ENCODE results near the gene CCDC152. TPM values are rescaled to one million over a fixed set of nuclear protein-coding genes. Genes with fewer than 3 reads are reported as not detected.
A peak's percentile ranks its signal among the peaks of the same experiment; 100 is the strongest.

Gene CCDC152
- total and polyA plus RNA-seq, 12 donors, result 0.66 to 4.0 (median 1.5) TPM

DNA sequence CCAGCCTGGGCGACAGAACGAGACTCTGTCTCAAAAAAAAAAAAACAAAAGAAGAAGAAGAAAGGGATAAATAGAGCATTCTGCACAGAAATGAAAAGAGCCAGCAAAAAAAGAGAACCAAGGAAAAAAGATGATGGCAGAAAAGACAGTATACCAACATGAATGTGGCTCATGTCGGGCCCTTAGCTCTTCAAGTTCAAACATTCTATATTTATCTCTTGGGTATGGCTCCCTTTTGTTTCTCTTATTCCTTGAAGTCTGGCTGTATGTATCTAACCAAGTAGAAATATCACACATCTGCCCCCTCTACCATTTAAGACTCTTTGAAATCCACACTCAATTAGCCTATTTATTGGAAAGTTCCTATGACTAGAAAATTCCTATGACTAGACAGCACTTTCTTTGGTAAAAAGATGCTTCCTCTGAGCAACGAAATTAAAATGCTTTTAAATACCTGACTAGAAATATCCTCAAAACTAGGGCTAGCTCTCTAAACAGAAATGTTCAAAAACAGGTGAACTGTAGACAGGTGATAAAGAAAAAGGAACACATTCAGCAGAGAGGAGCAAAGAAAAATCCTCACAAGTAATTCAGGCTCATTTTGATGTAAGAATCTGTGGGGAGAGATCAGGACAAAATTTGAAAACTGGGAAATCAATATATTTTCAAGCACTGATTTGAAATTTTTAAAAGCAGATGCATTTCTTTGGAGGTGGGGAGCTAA, 52.4 kb downstream of the CCDC152 start:
- 61 to 68% methylated on average over 4 of the region's 4 CpGs for WGBS, 2 donors
- H3K9me3 ChIP-seq, result no peaks in the 10 kb centered on the region
- peaks cover 0 to 61% (median 36%) of the 10 kb centered on the region in 9 donors for H3K4me1 ChIP-seq
- no peak for ATAC-seq
- peak overlapping the region in 5 of 10 donors; percentile 31 to 88 (median 86) for H3K27ac ChIP-seq
- peak overlapping the region; percentile 6 to 67 (median 58) for H3K4me3 ChIP-seq
- intact Hi-C loops (cut with DNase I), result loop anchor here in 6 of 10 donors (2.0 to 10.0 kb wide), 3 partner anchors 76 to 80 kb away; no protein-coding TSS in a partner anchor
- DNase-seq, result no peak
- H3K36me3 ChIP-seq, result peaks cover 0 to 47% (median 22%) of the 10 kb centered on the region in 9 donors
- TF ChIP-seq, protein P1, sequence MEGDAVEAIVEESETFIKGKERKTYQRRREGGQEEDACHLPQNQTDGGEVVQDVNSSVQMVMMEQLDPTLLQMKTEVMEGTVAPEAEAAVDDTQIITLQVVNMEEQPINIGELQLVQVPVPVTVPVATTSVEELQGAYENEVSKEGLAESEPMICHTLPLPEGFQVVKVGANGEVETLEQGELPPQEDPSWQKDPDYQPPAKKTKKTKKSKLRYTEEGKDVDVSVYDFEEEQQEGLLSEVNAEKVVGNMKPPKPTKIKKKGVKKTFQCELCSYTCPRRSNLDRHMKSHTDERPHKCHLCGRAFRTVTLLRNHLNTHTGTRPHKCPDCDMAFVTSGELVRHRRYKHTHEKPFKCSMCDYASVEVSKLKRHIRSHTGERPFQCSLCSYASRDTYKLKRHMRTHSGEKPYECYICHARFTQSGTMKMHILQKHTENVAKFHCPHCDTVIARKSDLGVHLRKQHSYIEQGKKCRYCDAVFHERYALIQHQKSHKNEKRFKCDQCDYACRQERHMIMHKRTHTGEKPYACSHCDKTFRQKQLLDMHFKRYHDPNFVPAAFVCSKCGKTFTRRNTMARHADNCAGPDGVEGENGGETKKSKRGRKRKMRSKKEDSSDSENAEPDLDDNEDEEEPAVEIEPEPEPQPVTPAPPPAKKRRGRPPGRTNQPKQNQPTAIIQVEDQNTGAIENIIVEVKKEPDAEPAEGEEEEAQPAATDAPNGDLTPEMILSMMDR (IDR thresholded peaks at IDR 0.05), result no peak
- no peaks in the 10 kb centered on the region for H3K27me3 ChIP-seq

DNA sequence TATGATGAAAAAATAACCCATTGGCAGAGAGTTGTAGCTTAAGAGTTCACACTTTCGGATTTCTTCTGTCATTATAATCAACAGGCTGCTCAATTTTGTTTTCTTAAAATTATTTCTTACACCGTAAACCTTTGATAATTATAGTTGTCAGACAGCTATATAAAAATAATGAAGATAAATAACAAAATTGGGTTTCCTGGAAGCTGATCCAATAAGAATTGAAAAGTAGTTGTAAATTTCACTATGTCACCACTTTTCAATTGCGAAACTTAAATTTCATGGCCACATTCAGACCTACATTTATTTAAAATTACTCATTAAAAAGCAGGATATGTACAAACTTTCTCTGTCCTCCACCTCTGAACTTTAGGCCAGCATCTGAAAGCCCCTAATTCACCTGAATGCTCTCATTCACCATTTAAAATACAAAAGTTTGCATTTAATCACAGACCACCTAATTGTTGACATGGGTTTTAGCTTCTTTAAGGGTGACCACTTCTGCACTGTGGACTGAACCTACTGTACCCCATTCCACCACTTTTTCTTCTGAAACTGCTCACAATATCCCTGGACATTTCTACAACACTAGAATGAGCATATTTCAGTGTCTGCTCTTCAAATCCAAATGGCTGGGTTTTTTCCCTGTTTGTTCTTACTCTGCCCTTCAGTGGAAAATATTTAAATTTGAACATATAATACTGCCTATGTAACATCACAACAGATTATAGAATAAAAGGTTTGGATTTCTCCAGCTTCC, 54.4 kb downstream of the CCDC152 start:
- Histone ChIP-seq H3K4me3 (peak overlapping the region; percentile 38 to 67 (median 60)), H3K36me3 (peaks cover 0 to 27% (median 8%) of the 10 kb centered on the region in 9 donors), H3K27ac (peak overlapping the region; percentile 62 to 93 (median 84)), H3K9me3 (no peaks in the 10 kb centered on the region), H3K27me3 (no peaks in the 10 kb centered on the region), H3K4me1 (peaks cover 0 to 60% (median 36%) of the 10 kb centered on the region in 9 donors)
- TF ChIP-seq, protein P1 (IDR thresholded peaks at IDR 0.05), result no peak
- ATAC-seq, result peak in 5 of 8 donors; percentile 9 to 29 (median 22)
- intact Hi-C loops (cut with DNase I), result loop anchor here in 4 of 10 donors (5.0 kb wide), 3 partner anchors 66 to 231 kb away; partner anchors contain the start of gene ANXA2R (in 1 of the 4)
- no peak for DNase-seq
- 40 to 49% methylated on average over 3 of the region's 3 CpGs for WGBS, 2 donors

DNA sequence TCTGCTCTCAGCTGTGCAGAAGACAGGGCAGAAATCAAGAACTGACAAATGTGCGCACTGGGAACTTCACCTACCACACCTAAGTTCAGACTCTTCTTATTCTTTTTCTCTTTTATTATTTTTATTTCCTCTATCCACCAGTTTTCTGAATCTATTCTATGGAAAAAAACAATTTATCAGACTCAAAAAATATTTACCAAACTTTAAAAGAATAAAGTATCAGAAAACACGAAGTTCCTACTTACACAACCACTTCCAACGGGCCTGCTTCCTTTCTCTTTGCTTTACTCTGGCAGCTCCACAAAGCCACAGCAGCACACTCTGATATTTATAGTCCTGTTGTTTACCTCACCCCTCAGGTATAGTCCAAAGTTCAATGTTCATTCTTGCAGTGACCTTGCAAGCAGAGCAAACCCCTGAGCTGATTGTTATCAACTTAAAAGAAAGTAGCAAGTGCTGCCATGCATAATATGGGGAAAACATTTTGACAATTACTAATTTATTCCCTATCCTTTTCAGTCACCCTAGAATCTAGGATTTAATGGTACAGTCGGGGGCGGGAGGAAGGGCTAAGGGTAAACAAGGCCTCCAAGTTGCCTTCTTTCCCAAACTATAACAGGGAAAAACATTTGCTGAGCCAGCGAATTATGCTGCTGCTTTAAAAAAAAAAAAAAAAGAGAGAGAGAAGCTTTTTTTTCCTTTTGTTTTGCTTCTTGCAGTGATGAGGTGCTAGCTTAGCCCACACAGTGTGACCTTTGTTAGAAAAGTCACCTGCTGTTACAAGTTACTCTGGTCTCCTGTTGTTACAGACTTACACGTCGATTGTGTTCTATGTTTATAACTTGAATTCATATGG, 55.2 kb downstream of the CCDC152 start, which contains the start of gene SELENOP:
TSS of gene SELENOP (minus strand) at position 302 of the 856 bp plus-strand sequence. CDS start 3,539 bp downstream, outside the sequence.
- intact Hi-C loops (cut with DNase I), result loop anchor here in 5 of 10 donors (1.0 to 5.0 kb wide), 4 partner anchors 27 to 230 kb away; partner anchors contain the start of gene ANXA2R (in 1 of the 5)
- DNase-seq, result peak in 1 of 2 donors; percentile 84
- peak within 1 kb of the TSS; percentile 38 to 67 (median 60) for H3K4me3 ChIP-seq
- 4 to 8% methylated on average over 8 of the region's 8 CpGs for WGBS, 2 donors
- H3K9me3 ChIP-seq, result no peaks in the 10 kb centered on the region
- TF ChIP-seq, protein P1 (IDR thresholded peaks at IDR 0.05), result no peak
- no peaks in the 10 kb centered on the region for H3K27me3 ChIP-seq
- peak; percentile 92 to 97 (median 96) for ATAC-seq
- peak within 1 kb of the TSS; percentile 62 to 93 (median 84) for H3K27ac ChIP-seq
- peaks cover 0 to 19% (median under 1%) of the 10 kb centered on the region in 9 donors for H3K36me3 ChIP-seq
- peaks cover 0 to 52% (median 35%) of the 10 kb centered on the region in 9 donors for H3K4me1 ChIP-seq
